Ascending aorta (tissue), 2 donors: ENCODE results near the gene COL8A1. TPM values are rescaled to one million over a fixed set of nuclear protein-coding genes. Genes with fewer than 3 reads are reported as not detected.
A peak's percentile ranks its signal among the peaks of the same experiment; 100 is the strongest.

Source experiments
- DNase-seq, 2 donors: peaks; one replicate each; pipeline ENCODE4 v3.0.0-alpha.2; 2019; ENCODE audit warnings: low spot score in 2 of 2
- H3K27ac ChIP-seq, 2 donors: fragments of 200-600 bp; sonication (generic); one replicate each; pipeline ENCODE4 v1.5.1; 2016 to 2017; ENCODE audit warnings: mild to moderate bottlenecking in 1 of 2
- H3K27me3 ChIP-seq: fragments of 200-600 bp; sonication (generic); one replicate; pipeline ENCODE4 v1.5.1; 2017
- H3K36me3 ChIP-seq, 2 donors: fragments of 200-600 bp; sonication (generic); one replicate each; pipeline ENCODE4 v1.5.1; 2016
- H3K4me1 ChIP-seq, 2 donors: fragments of 200-600 bp; sonication (generic); one replicate each; pipeline ENCODE4 v1.5.1; 2016 to 2017; ENCODE audit warnings: mild to moderate bottlenecking in 1 of 2
- H3K4me3 ChIP-seq, 2 donors: fragments of 200-600 bp; sonication (generic); one replicate each; pipeline ENCODE4 v1.5.1; 2016 to 2017; ENCODE audit warnings: mild to moderate bottlenecking in 1 of 2
- H3K9me3 ChIP-seq, 2 donors: fragments of 200-600 bp; sonication (generic); one replicate each; pipeline ENCODE4 v1.5.1; 2016
- intact Hi-C: fragments of 100-400 bp; cut with DNase I; formaldehyde crosslinking; loops from one replicate; pipeline ENCODE4 v1.15.1; 2023
- total RNA-seq: library from RNA; depleted of rRNA; stranded (reverse); fragments of >200 nt; gene quantifications from one replicate; pipeline ENCODE4 v1.1.0, GENCODE V29; 2016
- TF ChIP-seq, protein P1 (sequence below), 3 experiments: fragments of 200-600 bp in 2 of 3; fragments of 450-650 bp in 1 of 3; sonication (generic) in 2 of 3; IDR thresholded peaks; one replicate each; pipeline ENCODE4 v1.5.1; 2016 to 2019; ENCODE audit warnings: antibody characterized with exemption in 3 of 3, mild to moderate bottlenecking in 1 of 3, moderate library complexity in 1 of 3

COL8A1 gene
- total RNA-seq, 1 donor from 2014 or later = 459 TPM

DNA sequence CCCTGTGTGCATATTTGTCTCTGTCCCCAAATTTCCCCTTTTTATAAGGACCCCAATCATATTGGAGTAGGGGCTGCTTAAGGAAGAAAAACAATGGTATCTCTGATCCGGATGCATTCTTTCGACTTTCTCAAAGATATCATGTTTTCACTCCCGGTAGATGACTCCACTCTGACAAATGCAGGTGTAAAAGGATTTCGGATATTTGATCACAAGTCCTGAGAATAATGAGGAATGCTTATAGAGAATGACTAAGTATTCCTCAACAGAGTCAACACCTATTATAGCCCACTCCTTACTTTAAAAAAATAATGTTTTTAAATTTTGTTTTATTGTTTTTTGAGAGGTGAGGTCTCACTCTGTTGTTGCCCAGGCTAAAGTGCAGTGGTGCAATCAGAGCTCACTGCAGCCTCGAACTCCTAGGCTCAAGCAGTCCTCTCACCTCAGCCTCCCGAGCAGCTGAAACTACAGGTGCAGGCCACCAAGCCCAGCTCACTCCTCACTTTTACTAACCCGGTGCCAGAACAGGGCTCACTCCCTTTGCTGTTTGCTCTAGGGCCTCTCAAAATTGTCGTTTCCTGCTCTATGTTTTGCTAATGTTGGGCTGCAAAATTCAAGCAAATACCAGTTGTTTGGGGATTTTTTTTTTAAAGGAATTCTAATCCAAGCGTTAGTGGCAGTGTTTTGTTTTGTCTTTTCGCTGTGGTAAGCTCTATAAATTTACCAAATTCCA lies 24.6 kb downstream of the COL8A1 start:
- no peak for DNase-seq
- peak overlapping the region in 1 of 2 donors; percentile 43 for H3K27ac ChIP-seq
- intact Hi-C loops = no loop called here
- H3K36me3 ChIP-seq = peaks cover 0 to 4% of the 10 kb centered on the region in 2 donors
- no peak overlapping the region for H3K4me3 ChIP-seq
- peaks cover 19 to 40% of the 10 kb centered on the region in 2 donors for H3K4me1 ChIP-seq
- no peaks in the 10 kb centered on the region for H3K9me3 ChIP-seq
- H3K27me3 ChIP-seq = no peaks in the 10 kb centered on the region
- TF ChIP-seq, protein P1, sequence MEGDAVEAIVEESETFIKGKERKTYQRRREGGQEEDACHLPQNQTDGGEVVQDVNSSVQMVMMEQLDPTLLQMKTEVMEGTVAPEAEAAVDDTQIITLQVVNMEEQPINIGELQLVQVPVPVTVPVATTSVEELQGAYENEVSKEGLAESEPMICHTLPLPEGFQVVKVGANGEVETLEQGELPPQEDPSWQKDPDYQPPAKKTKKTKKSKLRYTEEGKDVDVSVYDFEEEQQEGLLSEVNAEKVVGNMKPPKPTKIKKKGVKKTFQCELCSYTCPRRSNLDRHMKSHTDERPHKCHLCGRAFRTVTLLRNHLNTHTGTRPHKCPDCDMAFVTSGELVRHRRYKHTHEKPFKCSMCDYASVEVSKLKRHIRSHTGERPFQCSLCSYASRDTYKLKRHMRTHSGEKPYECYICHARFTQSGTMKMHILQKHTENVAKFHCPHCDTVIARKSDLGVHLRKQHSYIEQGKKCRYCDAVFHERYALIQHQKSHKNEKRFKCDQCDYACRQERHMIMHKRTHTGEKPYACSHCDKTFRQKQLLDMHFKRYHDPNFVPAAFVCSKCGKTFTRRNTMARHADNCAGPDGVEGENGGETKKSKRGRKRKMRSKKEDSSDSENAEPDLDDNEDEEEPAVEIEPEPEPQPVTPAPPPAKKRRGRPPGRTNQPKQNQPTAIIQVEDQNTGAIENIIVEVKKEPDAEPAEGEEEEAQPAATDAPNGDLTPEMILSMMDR (IDR thresholded peaks at IDR 0.05) = no peak

GRCh38 chr3:99663977-99664376 lies 25.6 kb downstream of the COL8A1 start:
- H3K4me1 ChIP-seq = peaks cover 15 to 31% of the 10 kb centered on the region in 2 donors
- DNase-seq = no peak
- H3K36me3 ChIP-seq = no peaks in the 10 kb centered on the region
- no peaks in the 10 kb centered on the region for H3K9me3 ChIP-seq
- TF ChIP-seq, protein P1 (IDR thresholded peaks at IDR 0.05) = no peak
- no peaks in the 10 kb centered on the region for H3K27me3 ChIP-seq
- H3K4me3 ChIP-seq = no peak overlapping the region
- intact Hi-C loops = no loop called here
- H3K27ac ChIP-seq = peak overlapping the region in 1 of 2 donors; percentile 19

DNA sequence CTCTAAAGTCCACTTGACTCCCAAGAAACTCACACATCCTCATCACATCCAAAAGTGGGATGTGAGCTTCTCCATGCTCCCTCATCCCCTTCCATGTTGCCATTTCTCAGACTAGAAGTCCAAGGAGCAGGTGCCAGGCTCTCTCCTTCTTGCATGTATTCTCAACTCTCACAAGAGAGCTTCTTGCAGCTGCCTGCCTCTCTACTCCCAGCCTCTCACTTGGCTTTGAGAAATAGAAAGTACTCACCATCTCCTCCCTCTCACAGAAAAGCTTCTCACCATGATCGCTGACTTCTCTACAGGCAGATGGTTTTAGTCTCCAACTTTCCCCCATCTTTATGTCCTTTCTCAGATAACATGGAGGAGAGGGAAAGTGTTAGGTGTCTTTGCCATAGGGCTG lies 26.6 kb downstream of the COL8A1 start:
- TF ChIP-seq, protein P1 (IDR thresholded peaks at IDR 0.05) = no peak
- DNase-seq = no peak
- Histone ChIP-seq H3K9me3 (no peaks in the 10 kb centered on the region), H3K27me3 (no peaks in the 10 kb centered on the region), H3K27ac (peak overlapping the region; percentile 72 to 80), H3K4me1 (peaks cover 18 to 31% of the 10 kb centered on the region in 2 donors), H3K4me3 (no peak overlapping the region), H3K36me3 (no peaks in the 10 kb centered on the region)
- intact Hi-C loops = no loop called here

DNA sequence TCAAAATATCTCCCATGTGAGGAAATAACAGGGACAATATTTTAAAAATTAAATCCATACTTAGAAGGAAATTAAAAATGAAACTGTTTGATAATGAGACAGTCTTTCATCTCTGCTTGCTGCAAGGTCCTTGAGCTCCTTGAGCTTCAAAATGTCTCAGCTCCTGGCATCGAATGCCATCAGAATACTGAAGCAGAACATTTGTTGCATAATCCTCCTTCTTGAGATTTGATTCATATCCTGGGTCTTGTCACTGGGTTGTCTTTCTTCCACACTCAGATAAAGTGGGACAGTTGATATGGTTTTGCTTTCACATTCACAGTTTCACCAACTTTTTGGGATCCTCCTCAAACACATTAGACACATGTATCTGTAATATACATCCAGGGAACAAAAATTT lies 27.8 kb downstream of the COL8A1 start:
- intact Hi-C loops = no loop called here
- Histone ChIP-seq H3K27ac (peak overlapping the region; percentile 72 to 80), H3K4me3 (peak overlapping the region in 1 of 2 donors; percentile 5), H3K9me3 (no peaks in the 10 kb centered on the region), H3K27me3 (no peaks in the 10 kb centered on the region), H3K36me3 (no peaks in the 10 kb centered on the region), H3K4me1 (peaks cover 15 to 31% of the 10 kb centered on the region in 2 donors)
- TF ChIP-seq, protein P1 (IDR thresholded peaks at IDR 0.05) = no peak
- no peak for DNase-seq

DNA sequence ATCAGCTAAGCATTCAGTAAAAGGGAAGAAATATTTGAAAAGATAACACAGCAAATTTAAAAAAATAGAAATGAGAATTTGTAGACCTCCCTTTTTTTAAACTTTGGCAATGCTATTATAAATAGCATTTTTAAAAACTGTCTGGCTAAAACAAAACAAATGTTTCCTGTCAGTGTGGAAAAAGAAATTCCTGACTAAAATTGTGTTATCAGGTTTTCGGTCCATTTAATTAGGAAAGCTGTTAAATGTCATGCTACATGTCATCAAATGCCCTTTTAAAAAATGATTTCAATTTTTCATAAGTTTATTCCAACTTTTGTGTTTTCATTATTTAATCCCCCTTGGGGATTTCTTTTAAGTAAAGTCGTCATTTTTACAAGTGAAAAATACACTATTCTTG lies 29.6 kb downstream of the COL8A1 start:
- Histone ChIP-seq H3K36me3 (no peaks in the 10 kb centered on the region), H3K9me3 (no peaks in the 10 kb centered on the region), H3K4me3 (peak overlapping the region; percentile 4 to 13), H3K27ac (peak overlapping the region; percentile 72 to 80), H3K4me1 (peaks cover 15 to 31% of the 10 kb centered on the region in 2 donors), H3K27me3 (no peaks in the 10 kb centered on the region)
- intact Hi-C loops = no loop called here
- TF ChIP-seq, protein P1 (IDR thresholded peaks at IDR 0.05) = no peak
- no peak for DNase-seq
